GM12878 (cell line): ENCODE data around the gene TROAP. TPM values are rescaled to one million over a fixed set of nuclear protein-coding genes. Genes with fewer than 3 reads are reported as not detected.
"Not testable (repeated sequence)": the region's sequence is repeated elsewhere in the genome, so short reads cannot be mapped to it uniquely, and the experiment has no call there.

Experiments used
- ATAC-seq: fragments of 200-7000 bp; cut with Tn5 transposase; 3 replicates; pipeline ENCODE4 v1.9.1; 2020; ENCODE audit warnings: mild to moderate bottlenecking, moderate library complexity
- BruUV-seq: library from RNA; stranded (reverse); fragments of 400-500 nt; replicated peaks from 2 replicates; lab custom pipeline; 2021; lab: Mats Ljungman, UMichigan
- CTCF ChIA-PET: fragments of 300-600 bp; sonication (Branson Sonifier 250); formaldehyde crosslinking; extraction: SDS; loops from one replicate; lab custom pipeline; 2021; ENCODE audit warnings: inconsistent platforms; lab: Yijun Ruan, JAX
- POLR2A ChIA-PET: fragments of 350-600 bp; formaldehyde crosslinking; extraction: SDS; loops from one replicate; lab custom pipeline; 2021; ENCODE audit warnings: inconsistent platforms; lab: Charles Lee
- RAD21 ChIA-PET: fragments of 300-600 bp; sonication (Branson Sonifier 250); formaldehyde crosslinking; loops from one replicate; lab custom pipeline; 2023; ENCODE audit warnings: antibody characterized with exemption; ENCODE audit not compliant: unreplicated experiment; lab: Charles Lee
- SMC1A ChIA-PET: fragments of 300-600 bp; sonication (Branson Sonifier 250); formaldehyde crosslinking; loops from one replicate; lab custom pipeline; 2023; ENCODE audit not compliant: unreplicated experiment, uncharacterized antibody; lab: Charles Lee
- DNase-seq: peaks from one replicate; pipeline ENCODE4 v3.0.0-alpha.2; 2011; ENCODE audit warnings: low read depth, low spot score
- FAIRE-seq: peaks from 3 replicates; lab custom pipeline; 2011; peaks lifted over from hg19 to GRCh38; lab: Jason Lieb, UNC
- H2AFZ ChIP-seq: 2 replicates; pipeline ENCODE4 v1.6.0; 2011; ENCODE audit warnings: low read depth, low read length, control low read depth; ENCODE audit not compliant: control insufficient read depth
- H3K27ac ChIP-seq: 2 replicates; pipeline ENCODE4 v1.5.1; 2011; ENCODE audit warnings: control low read depth; ENCODE audit not compliant: control insufficient read depth, insufficient read depth
- H3K27me3 ChIP-seq, 2 experiments: replicated peaks in 1 of 2; 2 replicates each; pipeline versions ENCODE4 v1.6.0 to v1.6.1; 2011; ENCODE audit warnings: low read length in 1 of 2; ENCODE audit not compliant: control insufficient read depth in 2 of 2, insufficient read depth in 2 of 2
- H3K36me3 ChIP-seq, 2 experiments: 2 replicates each; pipeline ENCODE4 v1.5.1; 2011; ENCODE audit warnings: low read length in 1 of 2; ENCODE audit not compliant: control insufficient read depth in 2 of 2, insufficient read depth in 2 of 2
- H3K4me1 ChIP-seq: 2 replicates; pipeline ENCODE4 v1.6.1; 2011; ENCODE audit warnings: mild to moderate bottlenecking, low read length, moderate library complexity, mixed read lengths; ENCODE audit not compliant: control insufficient read depth, insufficient read depth
- H3K4me2 ChIP-seq: 2 replicates; pipeline ENCODE4 v1.6.0; 2011; ENCODE audit warnings: control low read depth; ENCODE audit not compliant: control insufficient read depth, insufficient read depth
- H3K4me3 ChIP-seq: fragments of 200-600 bp; sonication (generic); 2 replicates; pipeline ENCODE4 v1.5.1; 2016
- H3K79me2 ChIP-seq: 2 replicates; pipeline ENCODE4 v1.6.0; 2011; ENCODE audit warnings: low read length; ENCODE audit not compliant: control insufficient read depth, insufficient read depth
- H3K9ac ChIP-seq: 2 replicates; pipeline ENCODE4 v1.8.0; 2011; ENCODE audit warnings: low read length, control low read depth, mixed read lengths; ENCODE audit not compliant: control insufficient read depth, insufficient read depth
- H3K9me3 ChIP-seq: replicated peaks from 3 replicates; pipeline ENCODE4 v1.5.1; 2011; ENCODE audit warnings: mild to moderate bottlenecking, low read length; ENCODE audit not compliant: control insufficient read depth, insufficient read depth
- H4K20me1 ChIP-seq: 2 replicates; pipeline ENCODE4 v1.6.0; 2011; ENCODE audit not compliant: control insufficient read depth, insufficient read depth
- BHLHE40 ChIP-seq, 2 experiments: fragments of 450-650 bp in 1 of 2; IDR thresholded peaks; 2 replicates each; pipeline ENCODE4 v1.6.1; 2011 to 2017; ENCODE audit warnings: low read depth in 2 of 2, borderline replicate concordance in 1 of 2, improper control_type of control experiment in 1 of 2, low read length in 1 of 2, mild to moderate bottlenecking in 1 of 2
- CBFB ChIP-seq: IDR thresholded peaks from 2 replicates; pipeline ENCODE4 v1.6.1; 2016; ENCODE audit warnings: antibody characterized with exemption, low read depth
- FOXM1 ChIP-seq: IDR thresholded peaks from 2 replicates; pipeline ENCODE4 v1.6.1; 2012; ENCODE audit warnings: low read depth, mild to moderate bottlenecking, inconsistent platforms, low read length, moderate library complexity
- NFIC ChIP-seq: IDR thresholded peaks from 2 replicates; pipeline ENCODE4 v1.6.1; 2012; ENCODE audit warnings: low read depth, mild to moderate bottlenecking, inconsistent platforms, low read length, moderate library complexity
- SPI1 ChIP-seq: IDR thresholded peaks from 2 replicates; pipeline ENCODE4 v1.6.1; 2011; ENCODE audit warnings: low read depth, mild to moderate bottlenecking, low read length, moderate library complexity, borderline replicate concordance; ENCODE audit not compliant: insufficient read depth
- WGBS: methylation state at CpG from one replicate; pipeline ENCODE4 v1.1.6; 2016; ENCODE audit warnings: low lambda C conversion rate; ENCODE audit not compliant: insufficient replicate concordance, insufficient coverage; ENCODE audit errors: missing lambda C conversion rate; 5-methylcytosine and 5-hydroxymethylcytosine counted together
- in situ Hi-C: fragments of 300-500 bp; cut with MboI; formaldehyde crosslinking; loops from 9 replicates; pipeline ENCODE4 v1.14.3; 2018; ENCODE audit warnings: mixed read lengths
- intact Hi-C: fragments of 100-400 bp; cut with micrococcal nuclease; formaldehyde crosslinking; loops from one replicate; pipeline ENCODE4 v1.14.2; 2022; ENCODE audit not compliant: unreplicated experiment
- polyA plus RNA-seq, 11 experiments: library from polyadenylated mRNA; depleted of rRNA in 4 of 11; unstranded in 6 of 11; stranded (reverse) in 5 of 11; fragments of >200 nt; fragmentation: Nextera tagmentation in 4 of 11; fragmentation: Illumina TruSeq in 1 of 11; extraction: Ambion mirVana in 4 of 11; extraction: Trizol in 1 of 11; gene quantifications; 1 replicate in 1 of 11; 2 replicates in 10 of 11; pipeline versions ENCODE4 v1.2.1 to v1.2.3, GENCODE V29; 2011 to 2016; ENCODE audit warnings: inconsistent platforms in 2 of 11, missing spikeins in 2 of 11, low read depth in 1 of 11
- total RNA-seq, 4 experiments: library from RNA; depleted of rRNA in 3 of 4; stranded (reverse); fragments of >200 nt in 3 of 4; fragmentation: Illumina TruSeq in 1 of 4; extraction: Trizol in 1 of 4; gene quantifications; 2 replicates each; pipeline versions ENCODE4 v1.2.1 to v1.2.3, GENCODE V29; 2013 to 2021
- TF ChIP-seq, protein P1 (sequence below): IDR thresholded peaks from 2 replicates; pipeline ENCODE4 v1.6.1; 2012; ENCODE audit warnings: low read depth, low read length, improper control_type of control experiment
- TF ChIP-seq, protein P2 (sequence below): IDR thresholded peaks from 2 replicates; pipeline ENCODE4 v1.6.1; 2012; ENCODE audit warnings: low read depth, low read length, improper control_type of control experiment
- TF ChIP-seq, protein P3 (sequence below): fragments of 450-650 bp; IDR thresholded peaks from 2 replicates; pipeline ENCODE4 v1.6.1; 2018; ENCODE audit warnings: borderline replicate concordance, mild to moderate bottlenecking; ENCODE audit not compliant: partially characterized antibody

Gene TROAP
- total and polyA plus RNA-seq, 10 of the 15 experiments (the other 5 are each of a cell fraction or from before 2014, with no cell fraction given) = 26.8 to 93.7 (median 52.6) TPM

DNA sequence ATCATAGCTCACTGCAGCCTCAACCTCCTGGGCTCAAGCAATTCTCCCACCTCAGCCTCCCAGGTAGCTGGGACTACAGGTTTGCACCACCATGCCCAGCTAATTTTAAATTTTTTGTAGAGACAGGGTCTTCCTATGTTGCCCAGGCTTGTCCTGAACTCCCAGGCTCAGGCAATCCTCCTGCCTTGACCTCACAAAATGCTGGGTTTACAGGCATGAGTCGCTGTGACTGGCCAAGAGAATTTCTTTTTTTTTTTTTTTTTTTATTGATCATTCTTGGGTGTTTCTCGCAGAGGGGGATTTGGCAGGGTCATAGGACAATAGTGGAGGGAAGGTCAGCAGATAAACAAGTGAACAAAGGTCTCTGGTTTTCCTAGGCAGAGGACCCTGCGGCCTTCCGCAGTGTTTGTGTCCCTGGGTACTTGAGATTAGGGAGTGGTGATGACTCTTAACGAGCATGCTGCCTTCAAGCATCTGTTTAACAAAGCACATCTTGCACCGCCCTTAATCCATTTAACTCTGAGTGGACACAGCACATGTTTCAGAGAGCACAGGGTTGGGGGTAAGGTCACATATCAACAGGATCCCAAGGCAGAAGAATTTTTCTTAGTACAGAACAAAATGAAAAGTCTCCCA is 40.2 kb upstream of the TROAP start:
- H2AFZ ChIP-seq, FAIRE-seq, BruUV-seq, H3K4me2 ChIP-seq, DNase-seq, H3K4me1 ChIP-seq, H3K27me3 ChIP-seq, H3K27ac ChIP-seq, H3K79me2 ChIP-seq, H3K9ac ChIP-seq, SMC1A ChIA-PET, intact Hi-C loops, H3K9me3 ChIP-seq, H4K20me1 ChIP-seq, H3K4me3 ChIP-seq, RAD21 ChIA-PET, ATAC-seq, H3K36me3 ChIP-seq, in situ Hi-C loops: not testable (repeated sequence)
- 18% methylated on average over 1 of the region's 6 CpGs for WGBS
- ChIA-PET POLR2A (interaction anchor here (0.7 kb wide), 1 partner anchor 172 kb away, joined by 4 read pairs; no protein-coding TSS in a partner anchor), CTCF (interaction anchor here (0.8 to 16.2 kb wide), 3 partner anchors 13 to 67 kb away, joined by 3 to 231 read pairs (median 139); partner anchors contain the start of gene DNAJC22)

DNA sequence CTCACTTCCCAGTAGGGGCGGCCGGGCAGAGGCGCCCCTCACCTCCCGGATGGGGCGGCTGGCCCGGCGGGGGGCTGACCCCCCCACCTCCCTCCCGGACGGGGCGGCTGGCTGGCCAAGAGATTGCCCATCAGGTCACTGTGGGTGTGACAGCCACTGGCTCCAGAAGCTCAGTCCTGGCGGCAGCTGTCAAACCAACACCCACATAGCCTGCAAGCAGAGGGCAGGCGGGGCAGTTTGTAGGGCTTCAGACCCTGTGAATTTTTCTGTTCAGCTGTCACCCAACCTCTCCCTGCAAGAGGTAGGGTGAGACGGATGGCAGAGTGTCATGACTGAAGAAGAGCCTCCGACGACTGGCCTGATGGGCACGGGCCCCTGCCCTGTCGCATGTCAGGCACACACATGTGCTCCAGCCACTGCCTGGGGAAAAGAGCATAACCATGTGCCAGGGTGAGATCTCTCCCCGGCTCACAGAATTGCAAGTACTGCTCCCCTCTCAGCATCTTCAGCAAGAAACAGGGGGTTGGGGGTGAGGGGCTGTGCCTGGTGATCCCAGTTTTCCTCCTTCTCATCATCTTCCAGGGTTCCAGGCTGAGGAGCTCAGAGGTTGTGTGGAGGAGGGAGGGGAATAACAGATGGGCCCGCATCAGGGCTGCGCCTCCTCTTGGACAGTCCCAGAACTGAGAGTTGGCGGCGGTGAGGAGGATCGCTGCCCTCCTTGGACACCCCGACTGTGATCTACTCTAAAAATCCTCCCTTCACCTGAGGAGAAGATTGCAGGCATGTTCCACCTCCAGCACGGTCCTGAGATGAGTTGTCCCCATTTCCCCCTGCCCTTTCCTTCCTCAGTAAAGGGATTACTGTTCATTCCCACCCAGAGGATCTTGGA is 39.3 kb upstream of the TROAP start:
- intact Hi-C loops = no loop called here
- CTCF ChIA-PET = interaction anchor here (14.2 to 16.2 kb wide), 2 partner anchors 59 to 66 kb away, joined by 139 to 231 read pairs; partner anchors contain the start of gene DNAJC22
- in situ Hi-C loops = no loop called here
- ATAC-seq (no peak), FAIRE-seq (no peak), DNase-seq (no peak)
- peaks cover 0 to 2% of the 10 kb centered on the region in 2 experiments; a peak in 2 of 4 replicates for H3K27me3 ChIP-seq
- H3K4me3 ChIP-seq = no peak overlapping the region
- 51% methylated on average over 25 of the region's 25 CpGs for WGBS
- no peaks in the 10 kb centered on the region for H3K4me1 ChIP-seq
- SMC1A ChIA-PET = interaction anchor here (0.6 kb wide), 1 partner anchor 147 kb away, joined by 3 read pairs; no protein-coding TSS in a partner anchor
- H4K20me1 ChIP-seq = no peaks in the 10 kb centered on the region
- POLR2A ChIA-PET = no interaction called here
- no peaks in the 10 kb centered on the region for H3K9me3 ChIP-seq
- no peak overlapping the region for H3K27ac ChIP-seq
- H3K4me2 ChIP-seq = no peak overlapping the region
- H3K79me2 ChIP-seq = no peaks in the 10 kb centered on the region
- no peak overlapping the region for H3K9ac ChIP-seq
- BruUV-seq = no TSS peak
- RAD21 ChIA-PET = interaction anchor here (1.6 kb wide), 1 partner anchor 64 kb away, joined by 4 read pairs; no protein-coding TSS in a partner anchor
- no peak overlapping the region for H2AFZ ChIP-seq
- H3K36me3 ChIP-seq = no peaks in the 10 kb centered on the region
- TF ChIP-seq NFIC = no peak
- TF ChIP-seq FOXM1 = no peak
- TF ChIP-seq, protein P1, sequence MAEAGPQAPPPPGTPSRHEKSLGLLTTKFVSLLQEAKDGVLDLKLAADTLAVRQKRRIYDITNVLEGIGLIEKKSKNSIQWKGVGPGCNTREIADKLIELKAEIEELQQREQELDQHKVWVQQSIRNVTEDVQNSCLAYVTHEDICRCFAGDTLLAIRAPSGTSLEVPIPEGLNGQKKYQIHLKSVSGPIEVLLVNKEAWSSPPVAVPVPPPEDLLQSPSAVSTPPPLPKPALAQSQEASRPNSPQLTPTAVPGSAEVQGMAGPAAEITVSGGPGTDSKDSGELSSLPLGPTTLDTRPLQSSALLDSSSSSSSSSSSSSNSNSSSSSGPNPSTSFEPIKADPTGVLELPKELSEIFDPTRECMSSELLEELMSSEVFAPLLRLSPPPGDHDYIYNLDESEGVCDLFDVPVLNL = no peak
- TF ChIP-seq, protein P2, sequence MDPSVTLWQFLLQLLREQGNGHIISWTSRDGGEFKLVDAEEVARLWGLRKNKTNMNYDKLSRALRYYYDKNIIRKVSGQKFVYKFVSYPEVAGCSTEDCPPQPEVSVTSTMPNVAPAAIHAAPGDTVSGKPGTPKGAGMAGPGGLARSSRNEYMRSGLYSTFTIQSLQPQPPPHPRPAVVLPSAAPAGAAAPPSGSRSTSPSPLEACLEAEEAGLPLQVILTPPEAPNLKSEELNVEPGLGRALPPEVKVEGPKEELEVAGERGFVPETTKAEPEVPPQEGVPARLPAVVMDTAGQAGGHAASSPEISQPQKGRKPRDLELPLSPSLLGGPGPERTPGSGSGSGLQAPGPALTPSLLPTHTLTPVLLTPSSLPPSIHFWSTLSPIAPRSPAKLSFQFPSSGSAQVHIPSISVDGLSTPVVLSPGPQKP = no peak
- no peak for TF ChIP-seq SPI1
- TF ChIP-seq BHLHE40 (IDR thresholded peaks at IDR 0.05; ENCODE audit: borderline replicate concordance in 1 of 2, low read depth in 2 of 2, low read length in 1 of 2) = no peak
- TF ChIP-seq, protein P3, sequence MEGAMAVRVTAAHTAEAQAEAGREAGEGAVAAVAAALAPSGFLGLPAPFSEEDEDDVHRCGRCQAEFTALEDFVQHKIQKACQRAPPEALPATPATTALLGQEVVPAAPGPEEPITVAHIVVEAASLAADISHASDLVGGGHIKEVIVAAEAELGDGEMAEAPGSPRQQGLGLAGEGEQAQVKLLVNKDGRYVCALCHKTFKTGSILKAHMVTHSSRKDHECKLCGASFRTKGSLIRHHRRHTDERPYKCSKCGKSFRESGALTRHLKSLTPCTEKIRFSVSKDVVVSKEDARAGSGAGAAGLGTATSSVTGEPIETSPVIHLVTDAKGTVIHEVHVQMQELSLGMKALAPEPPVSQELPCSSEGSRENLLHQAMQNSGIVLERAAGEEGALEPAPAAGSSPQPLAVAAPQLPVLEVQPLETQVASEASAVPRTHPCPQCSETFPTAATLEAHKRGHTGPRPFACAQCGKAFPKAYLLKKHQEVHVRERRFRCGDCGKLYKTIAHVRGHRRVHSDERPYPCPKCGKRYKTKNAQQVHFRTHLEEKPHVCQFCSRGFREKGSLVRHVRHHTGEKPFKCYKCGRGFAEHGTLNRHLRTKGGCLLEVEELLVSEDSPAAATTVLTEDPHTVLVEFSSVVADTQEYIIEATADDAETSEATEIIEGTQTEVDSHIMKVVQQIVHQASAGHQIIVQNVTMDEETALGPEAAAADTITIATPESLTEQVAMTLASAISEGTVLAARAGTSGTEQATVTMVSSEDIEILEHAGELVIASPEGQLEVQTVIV = no peak
- TF ChIP-seq CBFB = no peak
